GM19463 (cell line): ENCODE results near the gene NEURL2.
A peak's percentile ranks its signal among the peaks of the same experiment; 100 is the strongest.
"Not testable (repeated sequence)": the region's sequence is repeated elsewhere in the genome, so short reads cannot be mapped to it uniquely, and the experiment has no call there.

Experiments used
- ATAC-seq: cut with Tn5 transposase; IDR thresholded peaks from one replicate; pipeline ENCODE4 v1.9.1; 2021; ENCODE audit warnings: mild to moderate bottlenecking, moderate library complexity; ENCODE audit not compliant: unreplicated experiment

Gene NEURL2

GRCh38 chr20:45901332-45901731, 10.3 kb upstream of the NEURL2 start:
- not testable (repeated sequence) for ATAC-seq

GRCh38 chr20:45899046-45899835, 8.2 kb upstream of the NEURL2 start:
- ATAC-seq, result no peak

- ATAC-seq, result no peak
Observed at GRCh38 chr20:45898285-45898684, 7.3 kb upstream of the NEURL2 start.

- ATAC-seq, result no peak
Observed at GRCh38 chr20:45897692-45898091, 6.7 kb upstream of the NEURL2 start.

GRCh38 chr20:45897289-45897688, 6.3 kb upstream of the NEURL2 start:
- ATAC-seq, result no peak

GRCh38 chr20:45896641-45897161, 5.7 kb upstream of the NEURL2 start:
- ATAC-seq, result no peak

- ATAC-seq, result no peak
Observed at GRCh38 chr20:45894797-45895196, 3.8 kb upstream of the NEURL2 start.

GRCh38 chr20:45893831-45894230, 2.8 kb upstream of the NEURL2 start:
- no peak for ATAC-seq

- ATAC-seq, result no peak
Observed at GRCh38 chr20:45892828-45893500, 2.0 kb upstream of the NEURL2 start.

- ATAC-seq, result no peak
Observed at GRCh38 chr20:45892049-45892825, 1.2 kb upstream of the NEURL2 start.

- ATAC-seq, result peak; percentile 10
Observed at GRCh38 chr20:45890077-45890984, 677 bp downstream of the NEURL2 start.

GRCh38 chr20:45888681-45889080, 2.3 kb downstream of the NEURL2 start:
- no peak for ATAC-seq

GRCh38 chr20:45887346-45887715, 3.7 kb downstream of the NEURL2 start, which contains the start of gene SPATA25:
Gene SPATA25, minus strand, starts transcription at chr20:45887622. Its CDS starts 32 bp downstream, at chr20:45887590.
- ATAC-seq, result no peak

GRCh38 chr20:45886590-45887345, 4.2 kb downstream of the NEURL2 start:
- no peak for ATAC-seq

- no peak for ATAC-seq
Observed at GRCh38 chr20:45883100-45883469, 7.9 kb downstream of the NEURL2 start.

- no peak for ATAC-seq
Observed at GRCh38 chr20:45882469-45883099, 8.4 kb downstream of the NEURL2 start.

- ATAC-seq, result peak; percentile 97
Observed at GRCh38 chr20:45880988-45881788, 9.8 kb downstream of the NEURL2 start, which contains the start of gene ZSWIM1. Gene ZSWIM1, plus strand, starts transcription at chr20:45881227. Its CDS starts 1,366 bp downstream, at chr20:45882593.

- no peak for ATAC-seq
Observed at GRCh38 chr20:45878076-45878761, 12.8 kb downstream of the NEURL2 start.
